CD4-positive, alpha-beta T cell treated with Interleukin-10 for 1 hour (primary cell): ENCODE measurements around the gene TMEM225B.
"Not testable (repeated sequence)": the region's sequence is repeated elsewhere in the genome, so short reads cannot be mapped to it uniquely, and the experiment has no call there.

Experiments used
- DNase-seq: peaks from one replicate; pipeline ENCODE4 v3.0.0-alpha.2; 2020

Gene TMEM225B

GRCh38 chr7:99579956-99580777 is 17.9 kb upstream of the TMEM225B start:
- DNase-seq = peak; percentile 55

DNA sequence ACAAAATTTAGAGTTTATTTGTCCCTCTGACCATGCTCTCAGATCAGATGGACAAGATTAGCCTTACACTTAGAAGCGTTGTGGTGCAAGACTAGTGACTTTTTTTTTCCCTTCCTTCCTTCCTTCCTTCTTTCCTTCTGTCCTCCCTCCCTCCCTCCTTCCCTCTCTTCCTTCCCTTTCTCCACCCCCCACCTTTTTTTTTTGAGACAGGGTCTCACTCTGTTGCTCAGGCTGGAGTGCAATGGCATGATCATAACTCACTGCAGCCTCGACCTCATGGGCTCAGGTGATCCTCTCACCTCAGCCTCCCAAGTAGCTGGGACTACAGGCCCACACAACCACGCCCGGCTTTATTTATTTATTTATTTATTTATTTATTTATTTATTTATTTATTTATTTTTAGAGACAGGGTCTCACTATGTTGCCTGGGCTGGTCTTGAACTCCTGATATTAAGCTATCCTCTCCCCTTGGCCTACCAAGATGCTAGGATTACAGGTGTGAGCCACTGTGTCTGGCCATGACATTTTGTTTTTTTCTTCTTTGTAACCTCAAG is 17.2 kb upstream of the TMEM225B start:
- DNase-seq = not testable (repeated sequence)

- DNase-seq = no peak
These were observed 9.2 kb upstream of the TMEM225B start for GRCh38 chr7:99588868-99589267.

DNA sequence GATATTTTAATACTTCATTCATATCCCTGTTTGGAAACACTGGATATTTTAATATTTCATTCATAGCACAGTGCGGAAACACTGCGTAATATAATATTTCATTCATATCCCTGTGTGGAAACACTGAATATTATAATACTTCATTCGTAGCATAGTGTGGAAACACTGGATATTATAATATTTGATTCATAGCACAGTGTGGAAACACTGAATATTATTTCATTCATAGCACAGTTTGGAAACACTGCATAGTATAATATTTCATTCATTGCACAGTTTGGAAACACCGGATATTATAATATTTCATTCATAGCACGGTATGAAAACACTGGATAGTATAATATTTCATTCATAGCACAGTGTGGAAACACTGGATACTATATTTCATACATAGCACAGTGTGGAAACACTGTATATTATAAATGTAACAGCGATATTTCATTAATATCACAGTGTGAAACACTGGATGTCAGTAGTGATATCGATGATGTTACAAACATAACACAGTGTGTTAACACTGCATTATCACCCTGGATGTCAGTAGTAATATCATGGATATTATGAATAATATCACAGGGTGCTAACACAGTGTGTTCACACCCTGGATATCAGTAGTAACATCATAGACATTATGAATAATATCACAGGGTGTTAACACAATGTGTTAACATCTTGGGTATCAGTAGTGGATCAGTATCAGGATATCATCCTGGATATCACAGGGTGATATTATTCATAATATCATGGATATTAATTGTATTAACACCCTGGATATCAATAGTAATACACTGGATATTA is 2.9 kb upstream of the TMEM225B start:
- DNase-seq = no peak

- DNase-seq = no peak
These were observed 1.6 kb upstream of the TMEM225B start for GRCh38 chr7:99596408-99596955.

GRCh38 chr7:99599836-99600235 is 1.8 kb downstream of the TMEM225B start:
- no peak for DNase-seq

DNA sequence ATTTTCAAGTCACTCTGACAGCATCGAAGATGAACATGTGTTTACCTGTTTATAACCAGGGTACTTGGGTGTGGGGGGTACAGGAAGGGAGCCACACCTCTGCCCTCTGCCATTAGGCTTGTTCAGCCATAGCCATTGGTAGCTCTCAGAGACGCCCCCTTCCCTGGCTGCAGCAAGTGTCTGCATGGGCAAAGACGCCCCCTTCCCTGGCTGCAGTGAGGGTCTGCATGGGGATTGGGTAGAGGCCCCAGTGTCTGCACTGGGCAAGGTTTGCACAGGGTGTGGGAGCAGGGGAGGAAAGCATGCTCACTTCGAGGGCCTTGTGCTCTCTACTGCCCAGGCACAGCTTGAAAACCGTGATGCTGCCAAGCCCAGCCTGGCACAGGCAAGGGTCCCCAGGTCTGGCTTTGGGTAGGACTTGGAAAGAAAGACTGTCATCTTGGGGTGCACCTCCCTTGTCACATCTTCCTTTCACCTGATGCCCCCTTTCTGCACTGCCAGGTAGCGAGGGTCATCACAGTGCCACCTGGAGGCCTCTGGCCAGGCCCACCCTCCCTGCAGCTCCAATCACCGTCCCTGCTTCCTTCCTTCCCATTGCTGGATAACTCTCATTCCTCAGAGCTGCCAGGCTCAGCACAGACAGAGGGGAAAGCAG is 3.7 kb downstream of the TMEM225B start:
- no peak for DNase-seq

DNA sequence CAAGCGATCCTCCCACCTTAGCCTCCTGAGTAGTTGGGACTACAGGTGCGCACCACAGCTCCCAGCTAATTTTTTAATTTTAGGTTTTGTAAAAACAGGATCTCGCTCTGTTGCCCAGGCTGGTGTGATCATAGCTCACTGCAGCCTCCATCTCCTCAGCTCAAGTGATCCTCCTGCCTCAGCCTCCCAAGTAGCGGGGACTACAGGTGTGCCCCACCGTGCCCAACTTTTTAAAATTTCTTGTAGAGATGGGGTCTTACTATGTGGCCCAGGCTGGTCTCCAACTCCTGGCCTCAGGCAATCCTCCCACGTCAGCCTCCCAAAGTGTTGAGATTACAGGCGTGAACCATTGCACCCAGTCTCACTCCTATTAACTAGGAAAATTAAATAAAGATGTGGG is 7.5 kb downstream of the TMEM225B start:
- DNase-seq = no peak

- no peak for DNase-seq
These were observed 8.5 kb downstream of the TMEM225B start for GRCh38 chr7:99606531-99606930.

DNA sequence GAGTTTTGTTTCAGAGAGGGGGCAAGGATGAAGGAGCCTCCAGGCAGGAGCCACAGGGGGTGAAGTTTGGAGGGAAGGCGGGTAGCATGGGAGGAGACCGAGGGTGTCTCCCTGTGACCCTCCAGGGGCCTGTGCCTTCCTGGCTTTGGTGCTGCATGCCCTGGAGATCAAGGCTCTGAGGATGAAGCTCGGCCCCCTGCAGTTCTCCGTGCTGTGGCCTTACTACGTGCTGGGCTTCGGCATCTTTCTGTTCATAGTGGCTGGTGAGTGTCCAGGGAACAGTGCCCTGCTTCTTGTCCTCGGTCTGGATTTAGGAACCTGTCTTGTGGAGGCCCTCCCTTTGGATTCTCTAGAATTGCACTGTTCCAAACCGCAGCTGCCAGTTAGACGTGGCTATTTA is 9.5 kb downstream of the TMEM225B start:
- no peak for DNase-seq

DNA sequence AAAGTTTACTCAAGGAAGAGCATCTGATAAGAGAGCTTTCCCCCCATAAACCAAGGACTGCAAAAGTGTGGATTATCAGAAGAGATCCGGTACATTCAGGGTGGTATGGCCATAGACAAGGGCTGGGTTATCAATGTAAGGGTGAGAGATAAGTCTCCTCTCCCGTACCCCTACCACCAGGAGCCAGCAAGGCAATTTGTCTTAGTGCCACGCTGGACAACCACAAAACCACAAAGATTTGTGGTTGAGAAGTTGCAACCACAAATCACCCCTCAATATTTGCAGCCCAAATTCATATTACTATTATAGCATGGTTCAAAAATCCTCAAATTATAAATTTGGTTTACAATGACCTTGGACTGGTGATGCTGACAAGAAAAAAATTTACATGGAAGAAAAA is 16.4 kb downstream of the TMEM225B start:
- no peak for DNase-seq

DNA sequence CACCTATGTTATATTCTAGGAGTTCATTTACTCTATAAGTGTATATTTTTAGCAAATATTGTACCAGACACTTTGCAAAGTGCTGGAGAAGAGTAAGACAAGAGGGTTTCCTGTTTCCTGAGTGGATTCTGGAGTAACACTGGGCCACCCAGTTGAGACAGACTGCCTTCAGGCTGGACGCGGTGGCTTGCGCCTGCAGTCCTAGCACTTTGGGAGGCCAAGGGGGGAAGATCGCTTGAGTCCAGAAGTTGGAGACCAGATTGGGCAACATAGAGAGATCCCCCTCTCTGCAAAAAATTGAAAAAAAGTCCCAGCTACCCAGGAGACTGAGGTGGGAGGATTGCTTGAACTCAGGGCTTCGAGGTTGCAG is 17.9 kb downstream of the TMEM225B start:
- no peak for DNase-seq

- peak; percentile 91 for DNase-seq
These were observed 18.5 kb downstream of the TMEM225B start, which contains the start of gene ZSCAN25 for GRCh38 chr7:99616359-99617191. Gene ZSCAN25, plus strand, starts transcription at chr7:99616946. Its CDS starts 2,661 bp downstream, at chr7:99619607.

- DNase-seq = no peak
These were observed 19.2 kb downstream of the TMEM225B start for GRCh38 chr7:99617192-99617781.

DNA sequence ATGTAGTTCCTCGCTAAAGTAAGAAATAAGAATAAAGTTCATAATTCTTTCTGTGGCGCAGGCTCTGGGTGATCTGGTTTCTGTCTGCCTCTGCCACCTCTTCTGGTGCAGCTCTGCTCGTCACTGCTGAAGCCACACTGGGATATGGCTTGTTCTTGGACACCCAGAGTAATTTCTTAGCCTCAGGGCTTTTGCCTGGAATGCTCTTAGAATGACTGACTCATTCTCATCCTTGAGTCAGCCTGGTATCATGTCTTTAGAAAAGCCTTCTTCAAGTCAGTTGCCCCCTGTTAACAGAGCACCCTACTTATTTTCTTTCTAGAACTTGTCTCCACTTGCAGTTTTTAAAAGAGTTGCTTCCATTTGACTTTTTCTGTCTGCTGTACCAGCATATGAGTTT is 20.7 kb downstream of the TMEM225B start:
- DNase-seq = no peak

- no peak for DNase-seq
These were observed 21.6 kb downstream of the TMEM225B start for GRCh38 chr7:99619571-99620130.

GRCh38 chr7:99621271-99621670 is 23.2 kb downstream of the TMEM225B start:
- DNase-seq = no peak

- no peak for DNase-seq
These were observed 24.5 kb downstream of the TMEM225B start for GRCh38 chr7:99622596-99622995.

DNA sequence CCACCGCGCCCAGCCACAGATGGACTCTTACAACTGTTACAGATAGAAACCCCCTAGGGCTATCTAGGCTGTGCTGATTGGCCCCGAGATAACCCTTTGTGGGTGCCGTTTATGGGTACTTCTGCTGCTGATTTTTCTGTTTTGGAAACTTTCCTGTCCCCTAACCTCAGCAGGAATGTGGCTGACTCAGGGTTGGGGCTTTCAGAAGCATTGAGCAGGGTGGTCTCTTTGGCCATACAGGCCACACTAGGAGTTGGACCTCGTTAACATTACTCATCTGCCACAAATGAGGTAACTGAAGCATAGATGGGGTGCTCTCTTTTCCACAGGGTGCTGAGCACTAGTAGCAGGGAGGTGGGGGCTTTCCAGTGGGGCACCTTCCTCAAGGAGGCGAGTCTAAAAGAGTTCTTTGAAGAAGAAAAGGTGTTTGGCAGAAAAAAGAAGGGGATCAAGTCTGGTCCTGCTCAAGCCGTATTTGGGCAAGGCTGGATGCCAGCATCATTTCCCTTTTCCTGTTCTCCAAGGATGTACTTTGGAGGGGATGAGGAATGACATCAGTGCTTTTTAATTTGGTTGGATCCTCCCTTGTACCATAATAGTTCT is 25.1 kb downstream of the TMEM225B start:
- no peak for DNase-seq

DNA sequence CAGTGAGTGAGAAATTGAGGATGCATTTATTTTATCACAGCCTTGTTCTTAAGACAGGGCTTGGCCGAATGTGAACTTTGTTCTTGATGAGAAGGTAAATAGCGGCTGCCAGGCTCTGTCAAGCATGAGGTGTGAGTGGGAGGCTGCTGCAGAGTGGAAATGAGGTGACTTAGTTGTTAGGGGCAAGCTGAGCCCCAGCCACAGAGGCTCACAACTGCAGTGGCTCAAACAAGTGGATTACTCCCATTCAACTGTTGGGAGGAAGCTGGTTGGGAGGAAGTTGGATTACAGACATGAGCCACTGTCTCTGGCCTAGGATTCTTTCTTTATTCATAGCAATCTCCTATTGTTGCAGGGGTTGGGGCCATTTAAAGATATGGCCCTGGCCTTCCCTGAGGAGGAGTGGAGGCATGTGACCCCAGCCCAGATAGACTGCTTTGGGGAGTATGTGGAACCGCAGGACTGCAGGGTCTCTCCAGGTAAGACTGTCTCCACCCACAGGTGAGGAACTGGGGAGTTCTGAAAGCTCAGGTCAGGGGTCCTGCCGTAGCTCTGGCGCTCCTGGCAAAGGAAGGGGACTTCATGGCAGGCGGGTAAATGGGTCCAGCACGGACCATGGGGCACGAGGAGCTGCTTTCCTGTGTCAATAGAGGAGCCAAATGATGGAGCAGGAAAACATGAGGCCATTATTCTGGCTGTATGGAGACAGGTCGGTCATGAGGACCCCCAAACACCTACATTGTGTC is 25.8 kb downstream of the TMEM225B start:
- no peak for DNase-seq
